ENCODE data around the gene SNX30. TPM values are rescaled to one million over a fixed set of nuclear protein-coding genes. Genes with fewer than 3 reads are reported as not detected.

The SNX30 gene
- total RNA-seq, 1 experiment from 2014 or later: 6.9 TPM

- Histone ChIP-seq H3K4me1 (ENCODE audit: control insufficient read depth, insufficient read depth, low read length) (no peaks in the 10 kb centered on the region; the same call in 1 of the 2 replicates), H3K36me3 (ENCODE audit: control insufficient read depth, insufficient read depth, low read length) (no peaks in the 10 kb centered on the region), H3K27ac (ENCODE audit: low read length) (no peak overlapping the region), H3K4me3 (ENCODE audit: low read depth in 2 of 2, low read length in 2 of 2) (no peak overlapping the region), H3K27me3 (ENCODE audit: control insufficient read depth, insufficient read depth, low read length) (no peaks in the 10 kb centered on the region), H3K9me3 (ENCODE audit: control insufficient read depth, insufficient read depth, low read depth, low read length) (no peaks in the 10 kb centered on the region)
- CTCF ChIA-PET: interaction anchor here (0.6 kb wide), 1 partner anchor 249 kb away, joined by 3 read pairs; no protein-coding TSS in a partner anchor
- POLR2A ChIA-PET: no interaction called here
- TF ChIP-seq SIN3A (IDR thresholded peaks at IDR 0.05; ENCODE audit: borderline replicate concordance, insufficient read depth, low read depth, low read length) (no peak), REST (IDR thresholded peaks at IDR 0.05; ENCODE audit: insufficient read depth in 1 of 2, low read depth in 2 of 2, low read length in 1 of 2) (no peak), POLR2AphosphoS5 (IDR thresholded peaks at IDR 0.05; ENCODE audit: low read depth, low read length) (no peak), TCF7L2 (IDR thresholded peaks at IDR 0.05; ENCODE audit: low read depth, low read length) (no peak), CTCF (IDR thresholded peaks at IDR 0.05) (no peak)
- DNase-seq (ENCODE audit: low read depth, low spot score) (no peak), ATAC-seq (no peak)
- in situ Hi-C loops (cut with HindIII; ENCODE audit: low pct_unique_long_range_greater_than_20kb, low sequenced_read_pairs): no loop called here
- intact Hi-C loops (cut with micrococcal nuclease; ENCODE audit: unreplicated experiment): loop anchor here (10.0 kb wide), 1 partner anchor 82 kb away; no protein-coding TSS in a partner anchor
- BruUV-seq (replicated peaks): no TSS peak
Measured at GRCh38 chr9:112712678-112713077, 37.9 kb upstream of the SNX30 start.

- Histone ChIP-seq H3K36me3 (ENCODE audit: control insufficient read depth, insufficient read depth, low read length) (no peaks in the 10 kb centered on the region), H3K4me3 (ENCODE audit: low read depth in 2 of 2, low read length in 2 of 2) (peak within 1 kb of the TSS; percentile 91 to 93), H3K4me1 (ENCODE audit: control insufficient read depth, insufficient read depth, low read length) (no peaks in the 10 kb centered on the region; the same call in 1 of the 2 replicates), H3K27me3 (ENCODE audit: control insufficient read depth, insufficient read depth, low read length) (no peaks in the 10 kb centered on the region), H3K9me3 (ENCODE audit: control insufficient read depth, insufficient read depth, low read depth, low read length) (no peaks in the 10 kb centered on the region), H3K27ac (ENCODE audit: low read length) (peak within 1 kb of the TSS; percentile 89)
- TF ChIP-seq REST (IDR thresholded peaks at IDR 0.05; ENCODE audit: insufficient read depth in 1 of 2, low read depth in 2 of 2, low read length in 1 of 2) (no peak), POLR2AphosphoS5 (IDR thresholded peaks at IDR 0.05; ENCODE audit: low read depth, low read length) (peak; percentile 64; the same call in 1 of the 2 replicates), TCF7L2 (IDR thresholded peaks at IDR 0.05; ENCODE audit: low read depth, low read length) (no peak), SIN3A (IDR thresholded peaks at IDR 0.05; ENCODE audit: borderline replicate concordance, insufficient read depth, low read depth, low read length) (peak; percentile 90; the same call in 1 of the 2 replicates)
- TSS peak; percentile 94 for BruUV-seq (replicated peaks)
- in situ Hi-C loops (cut with HindIII; ENCODE audit: low pct_unique_long_range_greater_than_20kb, low sequenced_read_pairs) (no loop called here), intact Hi-C loops (cut with micrococcal nuclease; ENCODE audit: unreplicated experiment) (loop anchor here (10.0 kb wide), 1 partner anchor 77 kb away; no protein-coding TSS in a partner anchor)
- peak; percentile 98 for ATAC-seq
- peak; percentile 70 for DNase-seq (ENCODE audit: low read depth, low spot score)
- ChIA-PET CTCF (interaction anchor here (0.6 to 1.0 kb wide), 5 partner anchors 11 to 1852 kb away, joined by 3 to 5 read pairs (median 3); no protein-coding TSS in a partner anchor), POLR2A (interaction anchor here (0.6 kb wide), 3 partner anchors 56 to 1383 kb away, joined by 3 read pairs; no protein-coding TSS in a partner anchor)
Measured at GRCh38 chr9:112717661-112718331, 32.8 kb upstream of the SNX30 start, which contains the start of gene INIP. Gene INIP (minus strand): TSS chr9:112718117. CDS start chr9:112716485, 1,632 bp downstream.

All from Panc1 (cell line).